Fibroblast of peridontal ligament (primary cell): ENCODE measurements around the gene FBLL1.
"Not testable (repeated sequence)": the region's sequence is repeated elsewhere in the genome, so short reads cannot be mapped to it uniquely, and the experiment has no call there.

Experiments used
- DNase-seq: peaks from one replicate; pipeline ENCODE4 v3.0.0-alpha.2; 2010; ENCODE audit errors: extremely low read depth

FBLL1 gene

GRCh38 chr5:168552146-168552545, 23.0 kb downstream of the FBLL1 start:
- DNase-seq = peak; percentile 100

DNA sequence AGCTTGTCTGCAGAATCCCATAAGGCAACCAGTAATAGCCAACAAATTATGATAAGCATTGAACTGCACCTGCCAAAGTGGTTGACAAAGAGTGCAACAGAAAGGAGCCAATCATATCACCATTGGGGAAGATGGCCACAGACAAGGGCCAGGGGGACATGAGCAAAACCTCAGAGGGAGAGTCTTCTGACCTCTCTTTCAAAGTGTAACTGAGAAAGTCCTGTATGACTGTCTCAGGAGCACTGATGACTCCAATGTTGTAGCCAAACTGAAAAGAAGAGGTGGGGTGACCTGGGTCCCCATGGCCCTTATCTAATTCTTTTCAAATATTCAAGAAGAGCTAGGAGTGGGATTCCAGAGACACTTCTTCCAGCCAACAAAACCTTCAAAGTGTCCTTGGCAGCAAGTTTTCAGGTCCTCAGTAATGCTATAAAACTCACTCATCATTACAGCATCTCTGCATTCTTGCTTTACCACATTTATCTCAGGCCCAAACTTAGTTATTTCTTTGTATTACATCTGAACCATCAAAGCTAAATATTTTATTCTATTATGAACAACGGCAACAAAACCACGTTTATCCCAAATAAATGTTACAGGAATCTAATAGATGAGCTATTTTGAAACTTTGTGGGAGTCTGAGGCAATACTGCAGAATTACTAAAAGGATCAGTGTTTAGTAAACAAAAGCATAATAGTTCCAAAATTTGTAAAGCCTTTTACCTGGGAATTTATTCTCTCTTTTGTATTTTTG, 24.4 kb downstream of the FBLL1 start:
- peak; percentile 13 for DNase-seq

- DNase-seq = no peak
These were observed 28.3 kb downstream of the FBLL1 start for GRCh38 chr5:168557389-168557788.

GRCh38 chr5:168562279-168562678, 33.2 kb downstream of the FBLL1 start:
- DNase-seq = no peak

- DNase-seq = no peak
These were observed 34.9 kb downstream of the FBLL1 start for GRCh38 chr5:168563959-168564358.

DNA sequence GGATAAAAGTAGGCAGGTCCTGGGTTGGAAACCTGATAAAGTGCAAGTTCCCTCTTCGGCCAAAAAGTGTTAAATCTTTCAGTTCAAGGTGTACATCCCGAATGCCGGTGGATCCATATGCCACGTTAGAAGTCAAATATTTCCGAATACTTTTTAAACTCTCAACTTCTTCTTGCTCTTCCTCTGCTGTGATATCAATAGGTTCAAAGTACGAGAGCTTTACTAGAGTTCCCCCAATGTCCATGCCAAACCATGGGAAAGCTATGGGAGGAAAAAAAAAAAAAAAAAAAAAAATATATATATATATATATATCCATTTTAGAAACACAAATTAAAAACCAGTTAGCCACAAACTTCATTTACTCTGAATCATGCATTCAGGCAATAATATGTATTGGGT, 39.6 kb downstream of the FBLL1 start:
- no peak for DNase-seq

DNA sequence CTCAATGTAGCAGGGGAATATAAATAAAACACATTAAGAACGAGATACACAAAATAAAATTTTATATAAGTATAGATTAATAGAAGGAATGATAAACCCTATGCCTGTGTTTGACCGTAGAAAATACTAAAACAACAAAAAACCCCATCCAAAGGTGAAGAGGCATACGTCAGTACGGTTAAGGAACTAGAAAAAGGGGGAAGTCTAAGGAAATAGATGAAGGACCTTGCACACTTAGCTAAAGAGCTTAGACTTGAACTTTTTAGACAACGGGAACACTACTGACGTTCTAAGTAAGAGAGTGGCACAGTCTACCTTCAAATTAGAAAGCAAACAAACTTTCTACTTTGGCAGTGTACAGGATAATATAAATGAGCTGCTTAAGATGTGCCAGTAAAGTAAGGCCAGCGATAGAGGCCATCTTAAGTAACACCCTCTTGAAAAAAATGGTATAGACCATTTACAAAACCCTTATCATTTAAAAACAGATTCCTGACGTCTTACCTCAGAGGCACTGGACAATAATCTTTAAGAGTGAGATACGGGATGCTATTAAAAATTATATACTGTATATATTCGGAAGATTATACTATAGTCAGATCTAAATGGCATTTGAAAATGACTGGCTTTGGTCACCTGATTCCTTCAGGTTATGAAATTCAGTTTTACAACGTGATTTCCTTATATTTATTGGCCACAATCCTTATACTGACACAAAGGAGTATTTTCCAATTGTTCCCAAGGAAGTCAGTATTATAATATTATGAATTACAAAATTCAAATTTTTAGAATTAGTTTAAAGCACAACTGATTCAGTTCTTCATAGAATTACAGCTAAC, 41.6 kb downstream of the FBLL1 start:
- DNase-seq = no peak

- not testable (repeated sequence) for DNase-seq
These were observed 44.6 kb downstream of the FBLL1 start for GRCh38 chr5:168573663-168574062.

- not testable (repeated sequence) for DNase-seq
These were observed 45.1 kb downstream of the FBLL1 start for GRCh38 chr5:168574156-168574555.

DNA sequence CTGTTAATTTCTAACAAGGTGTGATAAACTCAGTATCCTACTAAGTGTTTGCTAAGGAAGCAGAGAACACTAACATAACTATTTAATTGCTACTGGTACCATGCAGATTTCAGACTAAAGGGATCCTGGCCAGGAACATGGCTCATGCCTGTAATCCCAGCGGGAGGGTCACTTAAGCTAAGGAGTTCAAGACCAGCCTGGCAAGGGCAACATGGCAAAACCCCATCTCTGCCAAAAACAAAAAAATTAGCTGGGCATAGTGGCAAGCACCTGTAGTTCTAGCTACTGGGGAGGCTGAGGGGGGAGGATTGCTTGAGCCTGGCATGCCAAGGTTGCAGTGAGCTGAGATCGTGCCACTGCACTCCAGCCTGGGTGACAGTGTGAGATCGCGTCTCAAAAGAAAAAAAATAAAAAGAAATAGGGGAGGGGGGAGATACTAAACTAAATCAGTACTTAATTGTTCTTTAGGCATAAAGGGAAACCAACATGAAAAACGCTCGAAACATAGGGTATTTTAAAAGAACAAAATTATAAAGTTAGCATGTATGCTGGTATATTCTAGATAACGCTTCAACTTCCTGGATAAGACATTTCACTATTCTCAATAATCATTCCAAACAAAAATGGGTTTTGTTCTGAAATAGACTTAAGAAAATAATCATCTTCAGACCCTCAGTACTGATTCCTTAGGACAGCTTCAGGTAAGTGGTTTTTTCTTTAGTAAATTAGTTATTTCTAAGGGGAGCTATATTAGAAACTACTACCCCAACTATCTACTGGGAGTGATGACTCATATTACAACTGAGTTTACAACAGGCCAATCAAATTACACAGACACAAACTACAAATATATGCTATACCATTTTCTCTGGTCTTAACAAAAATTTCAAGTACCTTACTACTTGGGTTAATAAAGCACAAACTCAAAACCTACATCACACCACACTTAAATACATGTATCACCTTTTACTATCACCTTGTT, 46.6 kb downstream of the FBLL1 start:
- DNase-seq = no peak

DNA sequence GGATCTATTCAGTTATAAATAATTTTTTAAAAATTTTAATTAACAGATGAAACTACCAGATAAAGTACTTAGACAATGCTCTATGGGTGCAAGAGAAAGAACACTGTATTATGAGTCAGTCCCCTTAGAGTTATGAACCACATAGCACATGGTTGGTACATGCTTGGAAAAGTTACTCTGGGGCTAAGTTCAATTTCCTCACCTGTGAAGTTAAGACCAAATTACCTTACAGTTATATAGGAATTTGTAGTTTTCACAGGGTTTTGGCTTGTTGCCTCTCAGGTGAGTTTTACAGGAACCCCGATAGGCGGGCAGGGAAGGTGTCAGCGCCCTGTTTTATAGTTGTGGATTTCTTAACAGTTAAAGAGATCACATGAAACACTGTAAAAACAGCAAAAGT, 48.9 kb downstream of the FBLL1 start:
- DNase-seq = peak; percentile 26

DNA sequence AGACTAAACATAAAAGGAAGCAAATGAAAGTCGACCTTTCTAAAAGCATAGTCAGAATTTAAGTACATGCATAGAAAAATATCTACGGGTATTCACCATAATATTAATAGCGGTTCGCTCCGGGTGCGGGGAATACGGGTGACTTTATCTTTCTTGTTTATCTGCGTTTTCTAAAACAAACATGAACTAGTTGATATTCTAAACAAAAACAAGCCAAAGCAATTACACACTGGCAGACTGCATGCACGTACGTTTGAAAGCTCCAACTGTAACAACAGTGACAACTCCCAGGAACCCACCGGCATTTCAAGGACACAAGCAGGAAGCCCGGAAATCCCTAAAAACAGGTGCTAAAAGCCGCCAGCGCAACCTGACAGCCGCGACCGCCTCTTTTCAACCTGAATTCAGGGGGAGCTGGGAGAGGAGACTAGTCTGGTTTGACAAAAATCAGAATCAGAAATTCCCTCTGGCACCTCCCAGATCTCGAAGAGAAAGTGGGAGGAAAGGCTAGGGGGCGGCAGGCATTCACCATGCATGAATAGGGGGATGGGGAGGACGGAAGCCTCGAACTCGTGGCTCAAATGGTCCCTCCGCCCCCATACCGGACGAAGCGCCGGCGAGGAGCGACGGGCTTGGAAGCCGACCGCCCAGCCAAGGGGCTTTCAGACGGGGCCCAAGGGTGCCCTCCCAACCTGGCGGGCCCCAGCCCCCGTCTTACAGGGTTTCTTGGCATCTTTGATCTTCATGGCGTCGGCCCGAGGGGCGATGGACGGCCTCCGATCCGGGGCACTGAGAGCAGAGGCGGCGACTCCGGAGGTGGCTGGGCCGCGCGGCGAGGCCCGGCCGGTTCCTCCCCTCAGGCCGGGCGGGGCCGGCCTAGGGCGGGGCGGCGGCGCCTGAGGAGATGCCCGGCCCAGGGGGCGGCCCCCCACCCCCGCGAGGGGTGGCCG, 49.7 kb downstream of the FBLL1 start, which contains the start of gene PANK3:
Gene PANK3, minus strand, starts transcription at position 831 of the 950 bp plus-strand sequence. Its CDS starts 85 bp downstream, at position 746.
- DNase-seq = peak; percentile 65

DNA sequence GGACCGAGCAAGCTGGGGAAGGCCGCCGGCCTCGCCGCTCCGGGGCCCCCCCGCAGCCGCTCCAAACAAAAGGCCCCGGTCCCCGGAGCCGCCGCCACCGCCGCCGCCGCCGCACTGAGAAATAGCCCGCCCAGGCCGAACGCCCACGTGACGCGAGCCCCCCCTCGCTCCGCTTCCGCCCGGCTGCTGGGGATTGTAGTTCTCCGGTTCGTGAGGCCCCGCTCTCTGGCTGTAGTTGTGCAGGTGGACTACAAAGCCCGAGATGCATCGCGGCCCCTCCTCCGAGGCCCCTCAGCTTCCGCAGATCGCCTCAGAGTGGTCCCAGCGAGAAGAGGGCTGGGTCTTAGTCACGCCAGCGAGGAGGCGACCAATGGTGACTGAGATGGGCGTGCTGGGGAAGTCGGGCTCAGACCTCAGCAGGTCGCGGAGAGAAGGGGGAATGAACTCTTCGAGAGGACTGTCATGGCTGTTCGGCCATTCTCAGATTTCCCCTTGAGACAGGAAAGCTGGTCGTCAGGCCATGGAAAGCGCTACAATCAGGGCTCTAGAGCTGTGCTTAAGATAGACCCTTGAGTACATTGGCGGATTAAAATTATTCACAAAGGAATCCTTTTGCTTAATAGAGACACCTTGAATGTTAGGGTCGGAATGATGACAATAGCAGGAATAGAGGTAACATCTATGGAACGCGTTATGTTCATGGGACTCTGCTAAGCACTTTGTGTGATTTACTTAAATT, 50.6 kb downstream of the FBLL1 start:
- DNase-seq = peak; percentile 99

- no peak for DNase-seq
These were observed 51.1 kb downstream of the FBLL1 start for GRCh38 chr5:168580227-168580508.
